ENCODE data around the gene MBD5.

- TF ChIP-seq, protein P1, sequence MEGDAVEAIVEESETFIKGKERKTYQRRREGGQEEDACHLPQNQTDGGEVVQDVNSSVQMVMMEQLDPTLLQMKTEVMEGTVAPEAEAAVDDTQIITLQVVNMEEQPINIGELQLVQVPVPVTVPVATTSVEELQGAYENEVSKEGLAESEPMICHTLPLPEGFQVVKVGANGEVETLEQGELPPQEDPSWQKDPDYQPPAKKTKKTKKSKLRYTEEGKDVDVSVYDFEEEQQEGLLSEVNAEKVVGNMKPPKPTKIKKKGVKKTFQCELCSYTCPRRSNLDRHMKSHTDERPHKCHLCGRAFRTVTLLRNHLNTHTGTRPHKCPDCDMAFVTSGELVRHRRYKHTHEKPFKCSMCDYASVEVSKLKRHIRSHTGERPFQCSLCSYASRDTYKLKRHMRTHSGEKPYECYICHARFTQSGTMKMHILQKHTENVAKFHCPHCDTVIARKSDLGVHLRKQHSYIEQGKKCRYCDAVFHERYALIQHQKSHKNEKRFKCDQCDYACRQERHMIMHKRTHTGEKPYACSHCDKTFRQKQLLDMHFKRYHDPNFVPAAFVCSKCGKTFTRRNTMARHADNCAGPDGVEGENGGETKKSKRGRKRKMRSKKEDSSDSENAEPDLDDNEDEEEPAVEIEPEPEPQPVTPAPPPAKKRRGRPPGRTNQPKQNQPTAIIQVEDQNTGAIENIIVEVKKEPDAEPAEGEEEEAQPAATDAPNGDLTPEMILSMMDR (IDR thresholded peaks at IDR 0.05) = no peak
- TF ChIP-seq POLR2A (IDR thresholded peaks at IDR 0.05) = no peak
Measured at GRCh38 chr2:148237911-148238310, 217.0 kb downstream of the MBD5 start.
